Measurements from ENCODE around the gene C1orf116. TPM values are rescaled to one million over a fixed set of nuclear protein-coding genes. Genes with fewer than 3 reads are reported as not detected.
"Not testable (repeated sequence)": the region's sequence is repeated elsewhere in the genome, so short reads cannot be mapped to it uniquely, and the experiment has no call there.

The C1orf116 gene
- total RNA-seq, 1 experiment from 2014 or later: 0.50 TPM

GRCh38 chr1:207047505-207047904, 14.9 kb upstream of the C1orf116 start:
- no peak for DNase-seq (ENCODE audit: low read depth, low spot score)
- in situ Hi-C loops (cut with HindIII; ENCODE audit: low pct_unique_long_range_greater_than_20kb, low sequenced_read_pairs): no loop called here

GRCh38 chr1:207045453-207045852, 12.9 kb upstream of the C1orf116 start:
- in situ Hi-C loops (cut with HindIII; ENCODE audit: low pct_unique_long_range_greater_than_20kb, low sequenced_read_pairs): no loop called here
- no peak for DNase-seq (ENCODE audit: low read depth, low spot score)

- DNase-seq (ENCODE audit: low read depth, low spot score); in situ Hi-C loops (cut with HindIII; ENCODE audit: low pct_unique_long_range_greater_than_20kb, low sequenced_read_pairs): not testable (repeated sequence)
Measured at GRCh38 chr1:207041397-207041796, 8.8 kb upstream of the C1orf116 start.

- in situ Hi-C loops (cut with HindIII; ENCODE audit: low pct_unique_long_range_greater_than_20kb, low sequenced_read_pairs): no loop called here
Measured at GRCh38 chr1:207040181-207040533, 7.6 kb upstream of the C1orf116 start.

GRCh38 chr1:207039380-207040180, 7.0 kb upstream of the C1orf116 start:
- DNase-seq (ENCODE audit: low read depth, low spot score): no peak
- in situ Hi-C loops (cut with HindIII; ENCODE audit: low pct_unique_long_range_greater_than_20kb, low sequenced_read_pairs): no loop called here

More at GRCh38 chr1:207040181-207040533, 7.6 kb upstream of the C1orf116 start:
- DNase-seq (ENCODE audit: low read depth, low spot score): peak; percentile 22

GRCh38 chr1:207036865-207037264, 4.3 kb upstream of the C1orf116 start:
- no peak for DNase-seq (ENCODE audit: low read depth, low spot score)
- in situ Hi-C loops (cut with HindIII; ENCODE audit: low pct_unique_long_range_greater_than_20kb, low sequenced_read_pairs): no loop called here

GRCh38 chr1:207035877-207036551, 3.5 kb upstream of the C1orf116 start:
- DNase-seq (ENCODE audit: low read depth, low spot score): no peak
- in situ Hi-C loops (cut with HindIII; ENCODE audit: low pct_unique_long_range_greater_than_20kb, low sequenced_read_pairs): no loop called here

GRCh38 chr1:207034998-207035397, 2.4 kb upstream of the C1orf116 start:
- in situ Hi-C loops (cut with HindIII; ENCODE audit: low pct_unique_long_range_greater_than_20kb, low sequenced_read_pairs): no loop called here
- DNase-seq (ENCODE audit: low read depth, low spot score): no peak

GRCh38 chr1:207034208-207034607, 1.7 kb upstream of the C1orf116 start:
- in situ Hi-C loops (cut with HindIII; ENCODE audit: low pct_unique_long_range_greater_than_20kb, low sequenced_read_pairs): no loop called here
- no peak for DNase-seq (ENCODE audit: low read depth, low spot score)

- no peak for DNase-seq (ENCODE audit: low read depth, low spot score)
- in situ Hi-C loops (cut with HindIII; ENCODE audit: low pct_unique_long_range_greater_than_20kb, low sequenced_read_pairs): no loop called here
Measured at GRCh38 chr1:207033302-207033701, 746 bp upstream of the C1orf116 start.

GRCh38 chr1:207031632-207032264, 808 bp downstream of the C1orf116 start:
- no peak for DNase-seq (ENCODE audit: low read depth, low spot score)
- in situ Hi-C loops (cut with HindIII; ENCODE audit: low pct_unique_long_range_greater_than_20kb, low sequenced_read_pairs): no loop called here

GRCh38 chr1:207031016-207031415, 1.5 kb downstream of the C1orf116 start:
- DNase-seq (ENCODE audit: low read depth, low spot score): no peak
- in situ Hi-C loops (cut with HindIII; ENCODE audit: low pct_unique_long_range_greater_than_20kb, low sequenced_read_pairs): no loop called here

- in situ Hi-C loops (cut with HindIII; ENCODE audit: low pct_unique_long_range_greater_than_20kb, low sequenced_read_pairs): no loop called here
- DNase-seq (ENCODE audit: low read depth, low spot score): no peak
Measured at GRCh38 chr1:207030522-207031009, 2.0 kb downstream of the C1orf116 start.

GRCh38 chr1:207029701-207030521, 2.6 kb downstream of the C1orf116 start:
- DNase-seq (ENCODE audit: low read depth, low spot score): no peak
- in situ Hi-C loops (cut with HindIII; ENCODE audit: low pct_unique_long_range_greater_than_20kb, low sequenced_read_pairs): no loop called here

GRCh38 chr1:207028884-207029650, 3.5 kb downstream of the C1orf116 start:
- in situ Hi-C loops (cut with HindIII; ENCODE audit: low pct_unique_long_range_greater_than_20kb, low sequenced_read_pairs): no loop called here
- no peak for DNase-seq (ENCODE audit: low read depth, low spot score)

- in situ Hi-C loops (cut with HindIII; ENCODE audit: low pct_unique_long_range_greater_than_20kb, low sequenced_read_pairs): no loop called here
Measured at GRCh38 chr1:207027921-207028320, 4.6 kb downstream of the C1orf116 start.

GRCh38 chr1:207027206-207027777, 5.3 kb downstream of the C1orf116 start:
- in situ Hi-C loops (cut with HindIII; ENCODE audit: low pct_unique_long_range_greater_than_20kb, low sequenced_read_pairs): no loop called here
- DNase-seq (ENCODE audit: low read depth, low spot score): no peak

More at GRCh38 chr1:207027921-207028320, 4.6 kb downstream of the C1orf116 start:
- no peak for DNase-seq (ENCODE audit: low read depth, low spot score)
